Subcutaneous adipose tissue (tissue), 4 donors: ENCODE measurements around the gene MUC5AC. TPM values are rescaled to one million over a fixed set of nuclear protein-coding genes. Genes with fewer than 3 reads are reported as not detected.

Source experiments
- total RNA-seq, 4 donors: library from RNA; depleted of rRNA; stranded (reverse); fragments of >200 nt; gene quantifications; one replicate each; pipeline ENCODE4 v1.1.0, GENCODE V29; 2016
- TF ChIP-seq, protein P1 (sequence below): fragments of 450-650 bp; IDR thresholded peaks from one replicate; pipeline ENCODE4 v1.5.1; 2016; ENCODE audit warnings: low read depth, mild to moderate bottlenecking, control low read depth, antibody characterized with exemption, moderate library complexity

Gene MUC5AC
- total RNA-seq, 4 donors from 2014 or later, result not detected

DNA sequence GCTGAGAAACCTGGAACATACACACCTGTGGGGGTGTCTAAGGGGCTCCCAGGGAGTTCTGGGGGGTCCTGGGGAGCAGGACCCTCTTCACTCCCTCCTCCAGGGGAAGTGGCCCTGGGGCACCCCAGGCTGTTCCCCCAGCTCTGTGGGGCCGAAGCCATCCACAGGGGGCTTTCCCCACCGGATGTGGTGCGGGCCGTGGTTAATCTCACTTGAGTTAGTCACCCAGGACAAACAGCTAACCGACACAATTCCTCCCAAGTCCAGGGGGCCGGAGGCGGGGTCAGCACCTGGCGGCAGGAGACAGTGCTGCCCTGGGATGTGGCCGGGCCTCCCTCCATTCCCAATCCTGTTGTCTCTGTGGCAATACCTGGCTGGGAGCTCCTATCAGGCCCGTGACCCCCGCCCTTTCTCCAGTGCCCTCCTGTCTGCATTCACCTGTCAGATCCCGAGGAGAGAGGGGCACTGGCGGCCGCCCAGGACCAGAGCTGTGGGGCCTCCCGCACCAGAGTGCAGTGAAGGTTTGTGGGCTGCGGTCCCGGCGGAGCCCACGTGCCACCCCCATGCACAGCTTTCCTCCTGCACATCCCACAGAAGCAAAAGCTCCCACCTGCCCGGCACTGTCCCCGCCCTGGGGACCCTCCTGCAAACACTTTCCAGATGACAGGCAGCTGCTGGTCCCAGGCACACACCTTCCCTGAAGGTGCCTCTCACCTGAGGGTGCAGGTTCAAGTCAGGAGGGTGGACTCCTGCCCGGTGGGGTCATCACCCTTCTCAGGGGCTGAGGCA is 5.2 kb upstream of the MUC5AC start:
- TF ChIP-seq, protein P1, sequence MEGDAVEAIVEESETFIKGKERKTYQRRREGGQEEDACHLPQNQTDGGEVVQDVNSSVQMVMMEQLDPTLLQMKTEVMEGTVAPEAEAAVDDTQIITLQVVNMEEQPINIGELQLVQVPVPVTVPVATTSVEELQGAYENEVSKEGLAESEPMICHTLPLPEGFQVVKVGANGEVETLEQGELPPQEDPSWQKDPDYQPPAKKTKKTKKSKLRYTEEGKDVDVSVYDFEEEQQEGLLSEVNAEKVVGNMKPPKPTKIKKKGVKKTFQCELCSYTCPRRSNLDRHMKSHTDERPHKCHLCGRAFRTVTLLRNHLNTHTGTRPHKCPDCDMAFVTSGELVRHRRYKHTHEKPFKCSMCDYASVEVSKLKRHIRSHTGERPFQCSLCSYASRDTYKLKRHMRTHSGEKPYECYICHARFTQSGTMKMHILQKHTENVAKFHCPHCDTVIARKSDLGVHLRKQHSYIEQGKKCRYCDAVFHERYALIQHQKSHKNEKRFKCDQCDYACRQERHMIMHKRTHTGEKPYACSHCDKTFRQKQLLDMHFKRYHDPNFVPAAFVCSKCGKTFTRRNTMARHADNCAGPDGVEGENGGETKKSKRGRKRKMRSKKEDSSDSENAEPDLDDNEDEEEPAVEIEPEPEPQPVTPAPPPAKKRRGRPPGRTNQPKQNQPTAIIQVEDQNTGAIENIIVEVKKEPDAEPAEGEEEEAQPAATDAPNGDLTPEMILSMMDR, result no peak

GRCh38 chr11:1153105-1153950 is 4.4 kb upstream of the MUC5AC start:
- TF ChIP-seq, protein P1, result no peak

GRCh38 chr11:1153951-1154493 is 3.7 kb upstream of the MUC5AC start:
- TF ChIP-seq, protein P1, result no peak

- TF ChIP-seq, protein P1, result no peak
Observed at GRCh38 chr11:1155274-1155693, 2.5 kb upstream of the MUC5AC start.

GRCh38 chr11:1156506-1157340 is 1.0 kb upstream of the MUC5AC start:
- TF ChIP-seq, protein P1, result no peak

DNA sequence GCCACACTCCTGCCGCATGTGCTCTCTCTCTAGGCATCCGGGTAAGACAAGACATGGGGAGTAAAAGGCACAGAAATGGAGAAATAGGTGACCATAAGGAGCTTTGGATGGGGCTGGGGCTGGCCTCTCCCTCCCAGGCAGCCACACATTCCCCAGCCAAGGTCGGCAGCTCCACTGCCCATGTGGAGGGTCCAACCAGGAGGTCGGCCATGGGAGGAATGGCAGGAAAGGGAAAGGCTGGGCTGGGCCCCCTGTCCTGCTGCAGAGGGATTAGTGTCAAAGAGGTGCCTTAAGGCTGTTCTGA is 460 bp upstream of the MUC5AC start:
- TF ChIP-seq, protein P1, result no peak
